WTC11 (cell line): ENCODE data around the gene APBA3.

Source experiments
- E2F4 ChIP-seq: sonication (generic); formaldehyde crosslinking; IDR thresholded peaks from 2 replicates; pipeline ENCODE4 v1.8.1; 2022; ENCODE audit warnings: low read depth, mild to moderate bottlenecking, moderate library complexity, missing genetic modification reagents, borderline replicate concordance
- JUN ChIP-seq: sonication (generic); formaldehyde crosslinking; IDR thresholded peaks from 2 replicates; pipeline ENCODE4 v1.8.0; 2023; ENCODE audit warnings: mild to moderate bottlenecking, missing genetic modification reagents
- SMAD3 ChIP-seq: sonication (generic); formaldehyde crosslinking; IDR thresholded peaks from 2 replicates; pipeline ENCODE4 v1.8.0; 2022; ENCODE audit warnings: missing genetic modification reagents, mild to moderate bottlenecking, borderline replicate concordance
- USF1 ChIP-seq: sonication (generic); formaldehyde crosslinking; IDR thresholded peaks from 2 replicates; pipeline ENCODE4 v1.8.0; 2022; ENCODE audit warnings: mild to moderate bottlenecking, missing genetic modification reagents
- USF2 ChIP-seq: sonication (generic); formaldehyde crosslinking; IDR thresholded peaks from 2 replicates; pipeline ENCODE4 v1.8.1; 2023; ENCODE audit warnings: mild to moderate bottlenecking, missing genetic modification reagents, moderate library complexity
- ZNF138 ChIP-seq: sonication (generic); formaldehyde crosslinking; conservative IDR thresholded peaks from 2 replicates; pipeline ENCODE4 v1.8.1; 2022; ENCODE audit warnings: mild to moderate bottlenecking, moderate library complexity, missing genetic modification reagents

GRCh38 chr19:3809881-3810707 lies 48.6 kb upstream of the APBA3 start:
- TF ChIP-seq USF1 (CRISPR knock-in tag): no peak
- no peak for TF ChIP-seq JUN
- TF ChIP-seq ZNF138: no peak
- no peak for TF ChIP-seq SMAD3 (CRISPR knock-in tag)
- no peak for TF ChIP-seq USF2
- TF ChIP-seq E2F4 (CRISPR knock-in tag): no peak
